Left hindlimb (tissue), 1 donor: Measurements from ENCODE around the gene RPL35.

ENCODE experiments used
- DNase-seq: peaks from one replicate; pipeline ENCODE4 v3.0.0-alpha.2; 2018

Gene RPL35

DNA sequence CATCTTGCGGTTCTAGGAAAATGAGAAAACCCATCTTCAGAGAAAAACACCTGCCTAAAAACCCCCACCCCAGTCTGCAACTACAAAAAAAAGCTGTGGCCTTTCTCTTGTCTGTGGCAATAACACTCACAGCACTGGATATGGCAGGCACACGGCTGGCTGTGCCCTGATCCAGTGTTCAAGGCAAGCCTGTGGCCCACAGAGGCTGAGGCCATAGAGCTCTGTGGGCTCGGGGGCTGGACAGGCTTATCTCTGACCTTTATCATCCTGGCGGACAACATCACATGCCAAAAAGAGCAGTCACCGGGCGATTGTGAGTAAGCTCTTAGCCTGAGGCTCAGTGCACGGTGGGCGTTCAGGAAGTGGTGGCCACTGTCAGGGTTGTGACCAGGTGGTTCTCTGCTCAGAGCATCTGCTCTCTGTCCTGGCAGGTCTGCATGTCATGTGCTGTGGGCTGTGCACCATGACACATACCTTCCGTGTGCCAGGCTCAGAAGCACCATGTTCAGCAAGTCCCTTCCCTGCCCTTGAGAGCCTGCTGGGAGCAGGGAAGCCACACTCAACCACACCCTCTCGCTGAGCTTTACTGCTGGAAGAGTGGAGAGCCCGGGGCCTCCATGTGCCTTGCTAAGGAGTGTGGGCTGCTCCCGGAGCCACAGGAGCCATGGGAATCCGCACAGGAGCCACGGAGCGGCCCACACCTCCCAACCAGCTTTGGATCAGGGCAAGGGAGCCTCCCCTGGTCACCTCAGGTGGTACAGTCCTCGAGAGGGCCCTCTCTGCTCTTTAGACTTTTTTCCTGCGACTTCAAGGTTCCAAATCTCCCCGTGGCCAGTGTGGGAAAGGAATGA is 43.1 kb downstream of the RPL35 start:
- DNase-seq: no peak

DNA sequence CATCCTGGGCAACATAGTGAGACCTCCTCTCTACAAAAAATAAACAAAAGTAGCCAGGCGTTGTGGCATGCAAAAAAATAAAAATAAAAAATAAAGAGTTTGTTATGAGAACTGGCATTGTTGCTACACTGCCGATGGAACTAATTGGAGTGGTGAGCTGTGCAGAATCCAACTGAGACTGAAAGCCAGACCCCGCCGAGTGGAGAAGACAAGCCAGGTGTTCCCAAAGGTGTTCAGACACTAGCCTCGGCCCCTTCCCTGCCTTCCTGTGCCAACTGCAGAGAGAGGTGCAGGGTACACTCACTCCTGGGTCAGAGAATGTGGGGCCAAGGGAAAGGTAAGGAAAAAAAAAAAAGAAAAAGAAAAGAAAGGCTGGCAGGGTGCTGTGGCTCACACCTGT is 46.2 kb downstream of the RPL35 start:
- DNase-seq: no peak

DNA sequence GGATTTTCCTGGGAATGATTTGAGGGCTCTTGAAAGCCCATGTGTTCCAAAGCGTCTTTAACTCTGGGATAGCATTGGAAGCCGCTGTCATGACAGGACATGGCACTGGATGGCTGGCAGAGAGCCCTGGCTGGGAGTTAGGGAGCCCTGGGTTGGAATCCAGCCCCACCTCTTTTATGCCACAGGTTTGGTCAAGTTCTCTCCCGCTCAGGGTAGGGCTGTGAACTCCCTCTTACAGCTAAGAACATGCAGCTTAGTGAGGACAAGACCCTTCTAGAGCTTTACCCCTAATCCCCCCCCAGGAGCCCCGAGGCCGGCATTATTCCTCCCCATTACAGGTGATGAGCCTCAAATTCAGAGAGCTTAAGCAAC is 47.6 kb downstream of the RPL35 start:
- no peak for DNase-seq

DNA sequence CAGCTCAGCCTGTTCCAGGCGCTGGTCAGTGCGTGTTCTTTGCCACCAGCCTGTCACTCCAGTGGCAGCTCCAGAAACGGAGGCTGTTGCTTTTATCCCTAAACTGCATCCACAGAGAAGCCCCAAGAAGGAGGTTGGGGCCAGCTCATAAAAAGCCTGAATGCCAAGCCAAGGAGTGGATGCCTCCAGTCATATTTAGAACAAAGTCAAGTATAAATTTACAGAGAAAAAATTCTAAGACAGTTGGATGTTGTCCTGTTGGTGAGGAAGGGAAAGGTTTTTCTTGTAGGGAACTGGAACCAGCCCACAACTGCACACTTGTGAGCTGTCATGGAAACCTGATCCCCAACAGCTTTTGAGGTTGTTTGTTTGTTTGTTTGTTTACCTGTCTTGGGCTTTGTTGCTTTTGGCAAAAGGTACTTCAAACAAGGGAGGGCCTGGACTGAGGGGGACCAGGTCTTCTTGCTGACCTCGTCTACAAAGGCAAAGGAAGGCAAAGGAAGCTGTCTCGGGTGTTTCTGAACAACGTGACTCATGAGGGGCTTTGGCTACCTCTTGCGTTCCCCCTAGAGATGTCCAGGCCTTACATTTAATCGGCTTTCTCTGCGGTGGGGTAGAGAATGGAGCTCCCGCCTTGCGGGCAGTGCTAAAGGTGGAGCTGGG is 48.1 kb downstream of the RPL35 start:
- DNase-seq: no peak

DNA sequence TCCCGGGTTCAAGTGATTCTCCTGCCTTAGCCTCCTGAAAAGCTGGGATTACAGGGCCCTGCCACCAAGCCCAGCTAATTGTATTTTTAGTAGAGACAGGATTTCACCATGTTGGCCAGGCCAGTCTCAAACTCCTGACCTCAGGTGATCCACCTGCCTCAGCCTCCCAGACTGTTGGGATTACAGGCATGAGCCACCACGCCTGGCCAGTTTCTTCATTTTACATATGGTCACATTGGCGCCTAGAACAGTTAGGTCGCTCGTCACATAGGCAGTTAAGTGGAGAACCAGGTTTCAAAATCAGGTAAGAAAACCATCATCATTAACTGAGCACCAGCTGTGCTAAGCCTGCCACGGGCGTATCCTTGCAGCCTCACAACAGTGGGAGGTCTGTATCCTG is 48.7 kb downstream of the RPL35 start:
- DNase-seq: no peak

DNA sequence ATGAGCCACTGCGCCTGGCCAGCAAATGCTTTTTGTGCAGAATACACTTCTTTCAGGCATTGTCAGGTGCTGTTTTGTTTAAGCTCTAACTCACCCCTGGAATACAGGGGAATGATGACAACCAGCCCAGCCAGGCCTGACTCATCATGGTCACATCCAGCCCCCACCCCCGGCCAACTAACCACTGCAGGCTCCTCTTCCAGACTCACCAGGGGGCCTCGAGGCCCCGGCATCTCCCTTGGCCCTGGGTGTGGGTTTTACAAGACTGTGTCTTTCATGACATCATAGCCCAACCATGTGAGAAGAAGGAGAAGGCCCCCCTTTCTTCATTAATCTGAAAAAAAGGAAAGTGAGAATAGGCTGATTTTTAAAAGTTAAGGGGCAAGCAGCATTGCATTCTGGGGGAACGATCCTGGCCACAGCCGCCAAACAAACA is 49.3 kb downstream of the RPL35 start:
- peak; percentile 89 for DNase-seq

DNA sequence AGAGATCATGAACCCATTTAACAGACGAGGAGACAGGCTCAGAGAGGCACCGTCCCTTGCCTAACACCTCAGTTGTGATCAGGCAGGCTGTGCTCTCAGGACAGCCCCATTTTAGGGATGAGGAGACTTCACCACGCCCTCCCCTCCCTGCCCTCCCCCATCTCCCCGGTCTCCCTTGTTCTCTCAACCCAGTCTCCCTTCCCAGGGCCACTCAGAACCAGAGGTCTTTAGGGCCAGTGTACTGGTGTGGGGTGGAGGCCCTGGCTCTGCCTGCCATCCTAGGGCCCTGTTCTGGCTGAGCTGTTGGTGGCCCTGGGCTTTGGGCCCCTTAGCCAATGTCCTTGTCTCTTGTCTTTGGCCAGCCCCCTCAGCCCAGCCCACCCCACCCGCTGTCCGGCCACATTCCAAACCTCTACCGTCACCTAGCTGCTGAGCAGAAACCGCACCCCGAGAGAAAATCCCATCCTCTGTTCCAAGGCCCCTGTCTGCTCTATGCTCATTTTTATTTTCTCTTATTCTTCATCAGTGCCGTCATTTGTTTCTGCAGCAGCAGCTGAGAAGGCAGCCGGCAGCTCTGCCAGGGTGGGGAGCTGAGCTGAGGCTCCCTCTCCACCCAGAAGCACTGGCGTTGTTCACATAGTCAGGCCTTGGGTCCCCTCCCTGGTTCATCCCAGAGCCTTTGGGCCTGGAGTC is 50.9 kb downstream of the RPL35 start:
- DNase-seq: peak; percentile 85

DNA sequence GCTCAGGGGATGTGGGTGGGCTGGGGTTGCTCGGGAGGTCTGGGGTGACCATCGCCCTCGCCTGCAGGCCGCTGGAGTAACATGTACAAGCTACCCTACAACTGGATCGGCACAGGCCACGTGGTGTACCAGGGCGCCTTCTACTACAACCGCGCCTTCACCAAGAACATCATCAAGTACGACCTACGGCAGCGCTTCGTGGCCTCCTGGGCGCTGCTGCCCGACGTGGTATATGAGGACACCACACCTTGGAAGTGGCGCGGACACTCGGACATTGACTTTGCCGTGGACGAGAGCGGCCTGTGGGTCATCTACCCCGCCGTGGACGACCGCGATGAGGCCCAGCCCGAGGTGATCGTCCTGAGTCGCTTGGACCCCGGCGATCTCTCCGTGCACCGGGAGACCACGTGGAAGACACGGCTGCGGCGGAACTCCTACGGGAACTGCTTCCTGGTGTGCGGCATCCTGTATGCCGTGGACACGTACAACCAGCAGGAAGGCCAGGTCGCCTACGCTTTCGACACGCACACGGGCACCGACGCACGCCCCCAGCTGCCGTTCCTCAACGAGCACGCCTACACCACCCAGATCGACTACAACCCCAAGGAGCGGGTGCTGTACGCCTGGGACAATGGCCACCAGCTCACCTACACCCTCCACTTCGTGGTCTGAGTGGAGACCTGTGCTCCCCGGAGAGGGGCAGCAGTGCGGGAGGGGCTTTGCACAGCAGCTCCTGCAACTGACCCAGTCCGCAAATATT is 51.8 kb downstream of the RPL35 start:
- DNase-seq: no peak

DNA sequence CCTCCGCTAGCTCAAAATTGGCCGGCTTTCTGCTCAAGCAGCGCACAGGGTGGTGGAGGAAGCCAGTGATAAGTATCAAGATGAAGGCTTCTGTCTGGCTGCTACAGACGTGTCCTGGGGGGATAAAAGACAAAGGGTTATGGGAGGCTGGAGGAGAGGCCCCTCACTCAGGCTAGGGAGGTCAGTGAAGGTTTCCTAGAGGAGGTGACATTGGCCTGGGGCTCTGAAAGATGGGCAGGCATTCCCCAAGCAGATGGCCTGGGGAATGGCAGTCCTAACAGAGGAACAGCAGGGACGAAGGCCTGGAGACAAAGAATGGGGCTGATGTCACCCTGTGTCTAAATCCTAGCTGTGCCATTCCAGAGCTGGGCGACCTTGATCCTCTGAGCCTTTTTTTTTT is 52.5 kb downstream of the RPL35 start:
- no peak for DNase-seq

DNA sequence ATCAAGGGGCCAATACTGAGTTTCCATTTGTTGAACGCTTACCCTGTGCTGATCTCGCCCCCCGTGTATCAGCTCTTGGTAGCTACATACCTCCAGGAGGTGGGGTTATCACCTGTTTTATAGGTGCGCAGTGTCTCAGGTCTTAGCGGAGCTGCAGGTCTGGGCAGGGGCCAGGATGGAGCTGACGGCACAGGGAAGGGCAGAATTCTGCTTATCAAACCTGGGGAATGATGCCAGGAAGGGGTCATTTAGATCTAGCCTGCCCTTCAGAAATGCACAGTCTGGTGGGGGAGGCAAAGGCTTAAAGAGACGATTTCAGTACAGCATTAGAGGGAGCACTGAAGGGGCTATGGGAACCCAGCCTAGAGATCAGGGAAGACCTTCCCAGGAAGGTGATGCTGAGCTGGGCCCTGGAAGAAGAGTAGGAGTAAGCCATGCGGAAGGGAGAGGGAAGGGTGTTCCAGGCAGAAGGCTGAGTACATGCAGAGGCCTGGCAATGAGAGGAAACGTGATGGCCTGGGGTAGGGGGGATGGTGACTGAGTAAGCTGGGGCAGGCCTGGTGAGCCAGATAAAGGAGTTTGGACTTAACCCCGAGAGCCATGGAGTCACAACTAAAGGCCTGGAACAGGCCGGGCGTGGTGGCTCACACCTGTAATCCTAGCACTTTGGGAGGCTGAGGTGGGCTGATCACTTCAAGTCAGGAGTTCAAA is 53.4 kb downstream of the RPL35 start:
- no peak for DNase-seq
